ENCODE results near the gene KBTBD13.

GRCh38 chr15:65069179-65069578 is 7.4 kb upstream of the KBTBD13 start:
- TF ChIP-seq CTCF (IDR thresholded peaks at IDR 0.05), result no peak
- no peak for TF ChIP-seq ZFX (IDR thresholded peaks at IDR 0.05; ENCODE audit: borderline replicate concordance)

Data from 22Rv1 (cell line).